PC-3 (cell line): ENCODE results near the gene EDC4.

Source experiments
- CTCF ChIP-seq: fragments of 300-600 bp; sonication (generic); conservative IDR thresholded peaks from 2 replicates; pipeline ENCODE4 v1.5.1; 2017; ENCODE audit warnings: antibody characterized with exemption, low read depth, mild to moderate bottlenecking, low read length
- EZH2 ChIP-seq: fragments of 300-600 bp; sonication (generic); IDR thresholded peaks from one replicate; pipeline ENCODE4 v1.6.1; 2017; ENCODE audit warnings: antibody characterized with exemption, mild to moderate bottlenecking, low read length; ENCODE audit not compliant: unreplicated experiment
- EZH2phosphoT487 ChIP-seq: fragments of 300-600 bp; sonication (generic); IDR thresholded peaks from 2 replicates; pipeline ENCODE4 v1.6.1; 2018; ENCODE audit warnings: mild to moderate bottlenecking, antibody characterized with exemption, low read length, borderline replicate concordance

- no peak for TF ChIP-seq CTCF
- no peak for TF ChIP-seq EZH2
- no peak for TF ChIP-seq EZH2phosphoT487
These were observed 51.5 kb downstream of the EDC4 start for GRCh38 chr16:67924140-67924906.
